Renal cortical epithelial cell (primary cell): ENCODE data around the gene CLVS2. TPM values are rescaled to one million over a fixed set of nuclear protein-coding genes. Genes with fewer than 3 reads are reported as not detected.

Experiments used
- DNase-seq: peaks from one replicate; pipeline ENCODE4 v3.0.0-alpha.2; 2011; ENCODE audit warnings: low read depth
- total RNA-seq: library from RNA; depleted of rRNA; stranded (reverse); fragments of >200 nt; gene quantifications from 2 replicates; pipeline ENCODE4 v1.2.3, GENCODE V29; 2014

The CLVS2 gene
- total RNA-seq, 1 donor from 2014 or later: not detected

GRCh38 chr6:123024976-123025375, 28.9 kb downstream of the CLVS2 start:
- DNase-seq: no peak

GRCh38 chr6:123027408-123027807, 31.4 kb downstream of the CLVS2 start:
- DNase-seq: no peak

GRCh38 chr6:123028263-123028662, 32.2 kb downstream of the CLVS2 start:
- no peak for DNase-seq

GRCh38 chr6:123030282-123030681, 34.2 kb downstream of the CLVS2 start:
- DNase-seq: peak; percentile 15

- DNase-seq: no peak
These were observed 40.6 kb downstream of the CLVS2 start for GRCh38 chr6:123036648-123037047.

GRCh38 chr6:123039431-123039830, 43.4 kb downstream of the CLVS2 start:
- no peak for DNase-seq

GRCh38 chr6:123042401-123042800, 46.4 kb downstream of the CLVS2 start:
- DNase-seq: no peak

- no peak for DNase-seq
These were observed 48.4 kb downstream of the CLVS2 start for GRCh38 chr6:123044341-123044860.

GRCh38 chr6:123053602-123054225, 57.7 kb downstream of the CLVS2 start:
- DNase-seq: no peak

- DNase-seq: no peak
These were observed 59.2 kb downstream of the CLVS2 start for GRCh38 chr6:123055256-123055655.

- DNase-seq: no peak
These were observed 66.6 kb downstream of the CLVS2 start for GRCh38 chr6:123062670-123063069.

GRCh38 chr6:123064038-123064437, 68.0 kb downstream of the CLVS2 start:
- no peak for DNase-seq

GRCh38 chr6:123074616-123075015, 78.6 kb downstream of the CLVS2 start:
- DNase-seq: no peak

- no peak for DNase-seq
These were observed 89.4 kb downstream of the CLVS2 start for GRCh38 chr6:123085403-123085802.

- DNase-seq: peak; percentile 1
These were observed 93.2 kb downstream of the CLVS2 start for GRCh38 chr6:123089226-123089625.

GRCh38 chr6:123091091-123091895, 95.3 kb downstream of the CLVS2 start:
- DNase-seq: peak; percentile 84

GRCh38 chr6:123091896-123092271, 95.8 kb downstream of the CLVS2 start:
- no peak for DNase-seq

GRCh38 chr6:123094795-123095194, 98.8 kb downstream of the CLVS2 start:
- DNase-seq: no peak

GRCh38 chr6:123105561-123105960, 109.5 kb downstream of the CLVS2 start:
- peak; percentile 1 for DNase-seq

GRCh38 chr6:123116370-123116769, 120.3 kb downstream of the CLVS2 start:
- no peak for DNase-seq

GRCh38 chr6:123117145-123117908, 121.3 kb downstream of the CLVS2 start:
- no peak for DNase-seq

GRCh38 chr6:123118811-123119210, 122.8 kb downstream of the CLVS2 start:
- DNase-seq: peak; percentile 51
